Spleen (tissue), 7 donors: ENCODE data around the gene SLC27A1.
"Not testable (repeated sequence)": the region's sequence is repeated elsewhere in the genome, so short reads cannot be mapped to it uniquely, and the experiment has no call there.

Experiments used
- POLR2AphosphoS5 ChIP-seq, 3 donors: sonication (generic); formaldehyde crosslinking; IDR thresholded peaks; one replicate each; pipeline ENCODE4 v1.5.1; 2017; ENCODE audit warnings: antibody characterized with exemption in 3 of 3
- TF ChIP-seq, protein P1 (sequence below), 11 experiments: fragments of 200-600 bp in 7 of 11; fragments of 450-650 bp in 4 of 11; sonication (generic) in 4 of 11; IDR thresholded peaks in 8 of 11; conservative IDR thresholded peaks in 3 of 11; 1 replicate in 7 of 11; 2 replicates in 4 of 11; pipeline versions ENCODE4 v1.4.0 to v1.8.0; 2016 to 2021; ENCODE audit warnings: antibody characterized with exemption in 11 of 11, inconsistent platforms in 4 of 11, mild to moderate bottlenecking in 1 of 11
- donor health status: DM: no; HTN: no; CAD: no; lungs with moderate emphysema.
- donor health status: DM: no; HTN: no; CAD: no.
- donor health status: DM: no; HTN: no; CAD: no.

DNA sequence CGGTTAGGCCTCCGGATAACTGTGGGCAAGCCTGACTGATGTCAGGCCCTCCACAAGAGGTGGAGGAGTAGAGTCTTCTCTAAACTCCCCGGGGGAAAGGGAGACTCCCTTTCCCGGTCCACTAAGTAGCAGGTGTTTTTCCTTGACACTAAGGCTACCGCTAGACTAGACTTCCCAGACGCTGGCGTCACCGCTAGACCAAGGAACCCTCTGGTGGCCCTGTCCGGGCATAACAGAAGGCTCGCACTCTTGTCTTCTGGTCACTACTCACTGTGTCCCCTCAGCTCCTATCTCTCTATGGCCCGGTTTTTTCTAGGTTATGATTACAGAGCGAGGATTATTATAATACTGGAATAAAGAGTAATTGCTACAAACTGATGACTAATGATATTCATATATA, 28.7 kb downstream of the SLC27A1 start:
- TF ChIP-seq POLR2AphosphoS5 (IDR thresholded peaks at IDR 0.05): not testable (repeated sequence)
- TF ChIP-seq, protein P1, sequence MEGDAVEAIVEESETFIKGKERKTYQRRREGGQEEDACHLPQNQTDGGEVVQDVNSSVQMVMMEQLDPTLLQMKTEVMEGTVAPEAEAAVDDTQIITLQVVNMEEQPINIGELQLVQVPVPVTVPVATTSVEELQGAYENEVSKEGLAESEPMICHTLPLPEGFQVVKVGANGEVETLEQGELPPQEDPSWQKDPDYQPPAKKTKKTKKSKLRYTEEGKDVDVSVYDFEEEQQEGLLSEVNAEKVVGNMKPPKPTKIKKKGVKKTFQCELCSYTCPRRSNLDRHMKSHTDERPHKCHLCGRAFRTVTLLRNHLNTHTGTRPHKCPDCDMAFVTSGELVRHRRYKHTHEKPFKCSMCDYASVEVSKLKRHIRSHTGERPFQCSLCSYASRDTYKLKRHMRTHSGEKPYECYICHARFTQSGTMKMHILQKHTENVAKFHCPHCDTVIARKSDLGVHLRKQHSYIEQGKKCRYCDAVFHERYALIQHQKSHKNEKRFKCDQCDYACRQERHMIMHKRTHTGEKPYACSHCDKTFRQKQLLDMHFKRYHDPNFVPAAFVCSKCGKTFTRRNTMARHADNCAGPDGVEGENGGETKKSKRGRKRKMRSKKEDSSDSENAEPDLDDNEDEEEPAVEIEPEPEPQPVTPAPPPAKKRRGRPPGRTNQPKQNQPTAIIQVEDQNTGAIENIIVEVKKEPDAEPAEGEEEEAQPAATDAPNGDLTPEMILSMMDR (IDR thresholded peaks at IDR 0.05 in 8 of 11, conservative IDR thresholded peaks at IDR 0.05 in 3 of 11): not testable (repeated sequence)
